ENCODE results near the gene JAK1.
"Not testable (repeated sequence)": the region's sequence is repeated elsewhere in the genome, so short reads cannot be mapped to it uniquely, and the experiment has no call there.

Gene JAK1

GRCh38 chr1:65001231-65001792 is 35.0 kb upstream of the JAK1 start:
- Histone ChIP-seq H3K9me3 (ENCODE audit: control insufficient read depth, low read length) (no peaks in the 10 kb centered on the region), H3K27me3 (ENCODE audit: control insufficient read depth, insufficient read depth, low read length, poor library complexity, severe bottlenecking) (peaks cover 57% of the 10 kb centered on the region), H3K27ac (ENCODE audit: insufficient read depth, low read depth, low read length, poor library complexity, severe bottlenecking) (no peak overlapping the region), H3K36me3 (ENCODE audit: control insufficient read depth, insufficient read depth, low read length) (no peaks in the 10 kb centered on the region), H3K4me1 (ENCODE audit: control insufficient read depth, insufficient read depth, low read length) (no peaks in the 10 kb centered on the region), H3K4me3 (ENCODE audit: insufficient read depth, low read depth, low read length) (no peak overlapping the region)
- 15 to 16% methylated on average over 18 of the region's 18 CpGs for WGBS, 2 experiments

GRCh38 chr1:64998425-64998948 is 32.1 kb upstream of the JAK1 start:
- H3K36me3 ChIP-seq (ENCODE audit: control insufficient read depth, insufficient read depth, low read length); H3K4me1 ChIP-seq (ENCODE audit: control insufficient read depth, insufficient read depth, low read length); H3K9me3 ChIP-seq (ENCODE audit: control insufficient read depth, low read length); H3K4me3 ChIP-seq (ENCODE audit: insufficient read depth, low read depth, low read length); H3K27ac ChIP-seq (ENCODE audit: insufficient read depth, low read depth, low read length, poor library complexity, severe bottlenecking): not testable (repeated sequence)
- 81 to 84% methylated on average over 4 of the region's 4 CpGs for WGBS, 2 experiments
- peaks cover 33% of the 10 kb centered on the region for H3K27me3 ChIP-seq (ENCODE audit: control insufficient read depth, insufficient read depth, low read length, poor library complexity, severe bottlenecking)

- 86 to 95% methylated on average over 5 to 6 of the region's 6 CpGs for WGBS, 2 experiments
- no peaks in the 10 kb centered on the region for H3K9me3 ChIP-seq (ENCODE audit: control insufficient read depth, low read length)
- H3K4me3 ChIP-seq (ENCODE audit: insufficient read depth, low read depth, low read length) = no peak overlapping the region
- H3K27me3 ChIP-seq (ENCODE audit: control insufficient read depth, insufficient read depth, low read length, poor library complexity, severe bottlenecking) = peaks cover 15% of the 10 kb centered on the region
- no peaks in the 10 kb centered on the region for H3K4me1 ChIP-seq (ENCODE audit: control insufficient read depth, insufficient read depth, low read length)
- no peak overlapping the region for H3K27ac ChIP-seq (ENCODE audit: insufficient read depth, low read depth, low read length, poor library complexity, severe bottlenecking)
- H3K36me3 ChIP-seq (ENCODE audit: control insufficient read depth, insufficient read depth, low read length) = no peaks in the 10 kb centered on the region
Measured at GRCh38 chr1:64996541-64997257, 30.4 kb upstream of the JAK1 start.

- H3K27me3 ChIP-seq (ENCODE audit: control insufficient read depth, insufficient read depth, low read length, poor library complexity, severe bottlenecking) = peaks cover under 1% of the 10 kb centered on the region
- no peaks in the 10 kb centered on the region for H3K4me1 ChIP-seq (ENCODE audit: control insufficient read depth, insufficient read depth, low read length)
- H3K4me3 ChIP-seq (ENCODE audit: insufficient read depth, low read depth, low read length) = no peak overlapping the region
- WGBS, 2 experiments = 83 to 91% methylated on average over 3 to 5 of the region's 5 CpGs
- no peaks in the 10 kb centered on the region for H3K9me3 ChIP-seq (ENCODE audit: control insufficient read depth, low read length)
- H3K27ac ChIP-seq (ENCODE audit: insufficient read depth, low read depth, low read length, poor library complexity, severe bottlenecking) = no peak overlapping the region
- no peaks in the 10 kb centered on the region for H3K36me3 ChIP-seq (ENCODE audit: control insufficient read depth, insufficient read depth, low read length)
Measured at GRCh38 chr1:64995316-64995715, 29.0 kb upstream of the JAK1 start.

GRCh38 chr1:64986903-64987871 is 20.8 kb upstream of the JAK1 start:
- no peaks in the 10 kb centered on the region for H3K36me3 ChIP-seq (ENCODE audit: control insufficient read depth, insufficient read depth, low read length)
- H3K9me3 ChIP-seq (ENCODE audit: control insufficient read depth, low read length) = no peaks in the 10 kb centered on the region
- 90% methylated on average over 3 of the region's 3 CpGs for WGBS, 2 experiments
- no peak overlapping the region for H3K4me3 ChIP-seq (ENCODE audit: insufficient read depth, low read depth, low read length)
- H3K4me1 ChIP-seq (ENCODE audit: control insufficient read depth, insufficient read depth, low read length) = no peaks in the 10 kb centered on the region
- no peaks in the 10 kb centered on the region for H3K27me3 ChIP-seq (ENCODE audit: control insufficient read depth, insufficient read depth, low read length, poor library complexity, severe bottlenecking)
- no peak overlapping the region for H3K27ac ChIP-seq (ENCODE audit: insufficient read depth, low read depth, low read length, poor library complexity, severe bottlenecking)

- H3K27ac ChIP-seq (ENCODE audit: insufficient read depth, low read depth, low read length, poor library complexity, severe bottlenecking) = no peak overlapping the region
- WGBS, 2 experiments = 93 to 94% methylated on average over 3 of the region's 3 CpGs
- no peaks in the 10 kb centered on the region for H3K36me3 ChIP-seq (ENCODE audit: control insufficient read depth, insufficient read depth, low read length)
- no peaks in the 10 kb centered on the region for H3K4me1 ChIP-seq (ENCODE audit: control insufficient read depth, insufficient read depth, low read length)
- H3K4me3 ChIP-seq (ENCODE audit: insufficient read depth, low read depth, low read length) = no peak overlapping the region
- no peaks in the 10 kb centered on the region for H3K9me3 ChIP-seq (ENCODE audit: control insufficient read depth, low read length)
- H3K27me3 ChIP-seq (ENCODE audit: control insufficient read depth, insufficient read depth, low read length, poor library complexity, severe bottlenecking) = no peaks in the 10 kb centered on the region
Measured at GRCh38 chr1:64984737-64985136, 18.4 kb upstream of the JAK1 start.

GRCh38 chr1:64984106-64984505 is 17.8 kb upstream of the JAK1 start:
- no peaks in the 10 kb centered on the region for H3K4me1 ChIP-seq (ENCODE audit: control insufficient read depth, insufficient read depth, low read length)
- H3K27ac ChIP-seq (ENCODE audit: insufficient read depth, low read depth, low read length, poor library complexity, severe bottlenecking) = no peak overlapping the region
- no peak overlapping the region for H3K4me3 ChIP-seq (ENCODE audit: insufficient read depth, low read depth, low read length)
- no peaks in the 10 kb centered on the region for H3K9me3 ChIP-seq (ENCODE audit: control insufficient read depth, low read length)
- WGBS, 2 experiments = 91 to 93% methylated on average over 3 of the region's 3 CpGs
- H3K36me3 ChIP-seq (ENCODE audit: control insufficient read depth, insufficient read depth, low read length) = no peaks in the 10 kb centered on the region
- no peaks in the 10 kb centered on the region for H3K27me3 ChIP-seq (ENCODE audit: control insufficient read depth, insufficient read depth, low read length, poor library complexity, severe bottlenecking)

- H3K4me1 ChIP-seq (ENCODE audit: control insufficient read depth, insufficient read depth, low read length) = no peaks in the 10 kb centered on the region
- H3K27ac ChIP-seq (ENCODE audit: insufficient read depth, low read depth, low read length, poor library complexity, severe bottlenecking) = no peak overlapping the region
- 90 to 93% methylated on average over 5 of the region's 5 CpGs for WGBS, 2 experiments
- no peaks in the 10 kb centered on the region for H3K27me3 ChIP-seq (ENCODE audit: control insufficient read depth, insufficient read depth, low read length, poor library complexity, severe bottlenecking)
- H3K36me3 ChIP-seq (ENCODE audit: control insufficient read depth, insufficient read depth, low read length) = no peaks in the 10 kb centered on the region
- H3K4me3 ChIP-seq (ENCODE audit: insufficient read depth, low read depth, low read length) = no peak overlapping the region
- no peaks in the 10 kb centered on the region for H3K9me3 ChIP-seq (ENCODE audit: control insufficient read depth, low read length)
Measured at GRCh38 chr1:64983110-64983509, 16.8 kb upstream of the JAK1 start.

- H3K27me3 ChIP-seq (ENCODE audit: control insufficient read depth, insufficient read depth, low read length, poor library complexity, severe bottlenecking) = no peaks in the 10 kb centered on the region
- H3K9me3 ChIP-seq (ENCODE audit: control insufficient read depth, low read length) = no peaks in the 10 kb centered on the region
- no peaks in the 10 kb centered on the region for H3K4me1 ChIP-seq (ENCODE audit: control insufficient read depth, insufficient read depth, low read length)
- no peak overlapping the region for H3K4me3 ChIP-seq (ENCODE audit: insufficient read depth, low read depth, low read length)
- H3K27ac ChIP-seq (ENCODE audit: insufficient read depth, low read depth, low read length, poor library complexity, severe bottlenecking) = no peak overlapping the region
- 87 to 93% methylated on average over 5 to 7 of the region's 7 CpGs for WGBS, 2 experiments
- no peaks in the 10 kb centered on the region for H3K36me3 ChIP-seq (ENCODE audit: control insufficient read depth, insufficient read depth, low read length)
Measured at GRCh38 chr1:64981601-64982533, 15.5 kb upstream of the JAK1 start.
